ENCODE data around the gene HTRA1. TPM values are rescaled to one million over a fixed set of nuclear protein-coding genes. Genes with fewer than 3 reads are reported as not detected.

HTRA1 gene
- total and polyA plus RNA-seq, 2 donors (not counting 1 experiment from before 2014, with no cell fraction given): 109 to 216 TPM

DNA sequence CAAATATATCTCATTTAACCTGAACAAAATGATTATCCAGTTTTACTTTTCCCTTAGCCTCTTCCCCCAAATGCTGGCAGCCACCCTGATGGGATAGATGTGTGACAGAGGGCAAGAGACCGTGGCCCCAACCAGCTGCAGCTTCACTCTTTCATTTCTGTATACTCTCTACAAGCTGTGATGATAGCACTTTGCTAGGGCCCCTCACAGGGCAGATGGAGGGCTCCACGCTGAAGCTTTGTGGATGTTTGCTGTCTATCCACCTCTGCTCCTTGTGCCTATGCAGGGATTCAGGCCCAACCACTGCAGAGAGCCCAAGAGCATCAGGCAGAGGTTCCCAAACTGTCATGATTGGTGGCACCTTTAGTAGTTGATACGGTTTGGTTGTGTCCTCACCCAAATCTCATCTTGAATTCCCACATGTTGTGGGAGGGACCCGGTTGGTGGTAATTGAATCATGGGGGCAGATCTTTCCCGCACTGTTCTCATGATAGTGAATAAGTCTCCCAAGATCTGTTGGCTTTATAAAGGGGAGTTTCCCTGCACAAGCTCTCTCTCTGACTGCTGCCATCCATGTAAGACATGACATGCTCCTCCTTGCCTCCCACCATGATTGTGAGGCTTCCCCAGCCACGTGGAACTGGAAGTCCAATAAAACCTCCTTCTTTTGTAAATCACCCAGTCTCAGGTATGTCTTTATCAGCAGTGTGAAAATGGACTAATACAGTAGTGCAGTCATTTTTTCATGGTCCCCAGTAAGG is 20.1 kb downstream of the HTRA1 start:
- H3K36me3 ChIP-seq (ENCODE audit: control insufficient read depth, insufficient read depth, low read length): no peaks in the 10 kb centered on the region
- H4K20me1 ChIP-seq (ENCODE audit: control insufficient read depth, extremely low read depth, insufficient read depth, low read length): no peaks in the 10 kb centered on the region
- H3K9me3 ChIP-seq (ENCODE audit: control insufficient read depth, insufficient read depth, low read depth, low read length): no peaks in the 10 kb centered on the region
- DNase-seq (ENCODE audit: low read depth in 2 of 2): no peak
- H3K79me2 ChIP-seq (ENCODE audit: control insufficient read depth, insufficient read depth, low read length): no peaks in the 10 kb centered on the region
- H3K27ac ChIP-seq (ENCODE audit: insufficient read depth, low read length): no peak overlapping the region
- no peak overlapping the region for H2AFZ ChIP-seq (ENCODE audit: low read length)
- no peak for TF ChIP-seq EZH2 (IDR thresholded peaks at IDR 0.05; ENCODE audit: low read length, missing control alignments)
- TF ChIP-seq, protein P1, sequence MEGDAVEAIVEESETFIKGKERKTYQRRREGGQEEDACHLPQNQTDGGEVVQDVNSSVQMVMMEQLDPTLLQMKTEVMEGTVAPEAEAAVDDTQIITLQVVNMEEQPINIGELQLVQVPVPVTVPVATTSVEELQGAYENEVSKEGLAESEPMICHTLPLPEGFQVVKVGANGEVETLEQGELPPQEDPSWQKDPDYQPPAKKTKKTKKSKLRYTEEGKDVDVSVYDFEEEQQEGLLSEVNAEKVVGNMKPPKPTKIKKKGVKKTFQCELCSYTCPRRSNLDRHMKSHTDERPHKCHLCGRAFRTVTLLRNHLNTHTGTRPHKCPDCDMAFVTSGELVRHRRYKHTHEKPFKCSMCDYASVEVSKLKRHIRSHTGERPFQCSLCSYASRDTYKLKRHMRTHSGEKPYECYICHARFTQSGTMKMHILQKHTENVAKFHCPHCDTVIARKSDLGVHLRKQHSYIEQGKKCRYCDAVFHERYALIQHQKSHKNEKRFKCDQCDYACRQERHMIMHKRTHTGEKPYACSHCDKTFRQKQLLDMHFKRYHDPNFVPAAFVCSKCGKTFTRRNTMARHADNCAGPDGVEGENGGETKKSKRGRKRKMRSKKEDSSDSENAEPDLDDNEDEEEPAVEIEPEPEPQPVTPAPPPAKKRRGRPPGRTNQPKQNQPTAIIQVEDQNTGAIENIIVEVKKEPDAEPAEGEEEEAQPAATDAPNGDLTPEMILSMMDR (conservative IDR thresholded peaks at IDR 0.05 in 1 of 2, IDR thresholded peaks at IDR 0.05 in 1 of 2; ENCODE audit: low read depth in 1 of 2, low read length in 2 of 2): no peak
- H3K4me1 ChIP-seq (ENCODE audit: control insufficient read depth, extremely low read depth, insufficient read depth, low read length): peaks cover 3% of the 10 kb centered on the region
- H3K27me3 ChIP-seq (ENCODE audit: control insufficient read depth, insufficient read depth, low read length): no peaks in the 10 kb centered on the region
- H3K9ac ChIP-seq (ENCODE audit: insufficient read depth, low read length): no peak overlapping the region
- no peak overlapping the region for H3K4me2 ChIP-seq (ENCODE audit: extremely low read depth, insufficient read depth, low read length)
- no peak overlapping the region for H3K4me3 ChIP-seq (replicated peaks in 1 of 4; ENCODE audit: control extremely low read depth in 1 of 4, insufficient read depth in 1 of 4, low read depth in 3 of 4, low read length in 4 of 4)

DNA sequence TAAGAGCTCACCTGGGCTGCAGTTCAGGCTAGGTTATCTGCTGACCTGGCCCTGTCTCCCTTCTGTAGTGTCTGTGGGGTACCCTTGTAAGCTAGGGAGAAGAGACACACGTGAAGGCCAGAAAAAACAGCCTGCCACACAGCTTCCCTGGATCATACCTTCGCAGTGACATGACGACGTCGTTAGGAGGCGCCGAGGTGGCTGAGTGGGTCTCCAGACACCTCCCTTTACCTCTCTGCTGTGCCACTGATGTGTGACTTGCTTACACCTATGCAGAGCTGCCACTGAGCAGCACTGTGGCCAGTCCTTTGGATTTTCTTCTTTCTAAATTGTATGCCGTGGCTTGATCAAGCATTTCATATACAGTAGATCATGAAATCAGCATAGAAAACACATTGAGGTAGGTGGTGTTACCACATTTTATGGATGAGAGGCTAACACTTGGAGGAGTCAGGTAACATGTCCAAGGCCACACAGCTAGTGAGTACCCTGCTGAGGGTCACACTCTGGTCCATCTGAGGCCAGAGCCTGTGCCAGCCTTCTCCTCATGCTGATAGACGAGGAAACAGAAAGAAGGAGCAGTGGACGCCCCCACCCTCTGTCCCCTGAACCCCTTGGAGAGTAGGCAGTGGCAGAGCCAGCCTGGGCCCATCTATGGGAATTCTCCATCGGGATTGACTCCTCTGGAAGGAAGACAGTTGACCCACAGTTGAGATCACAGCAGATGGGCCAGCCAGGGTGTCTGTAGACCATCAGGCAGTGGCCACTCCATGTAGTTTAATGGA is 23.1 kb downstream of the HTRA1 start:
- H3K27ac ChIP-seq (ENCODE audit: insufficient read depth, low read length): no peak overlapping the region
- H2AFZ ChIP-seq (ENCODE audit: low read length): no peak overlapping the region
- H3K79me2 ChIP-seq (ENCODE audit: control insufficient read depth, insufficient read depth, low read length): no peaks in the 10 kb centered on the region
- H3K27me3 ChIP-seq (ENCODE audit: control insufficient read depth, insufficient read depth, low read length): no peaks in the 10 kb centered on the region
- H3K9me3 ChIP-seq (ENCODE audit: control insufficient read depth, insufficient read depth, low read depth, low read length): no peaks in the 10 kb centered on the region
- no peak for DNase-seq (ENCODE audit: low read depth in 2 of 2)
- H3K4me2 ChIP-seq (ENCODE audit: extremely low read depth, insufficient read depth, low read length): no peak overlapping the region
- no peaks in the 10 kb centered on the region for H4K20me1 ChIP-seq (ENCODE audit: control insufficient read depth, extremely low read depth, insufficient read depth, low read length)
- peaks cover 3% of the 10 kb centered on the region for H3K4me1 ChIP-seq (ENCODE audit: control insufficient read depth, extremely low read depth, insufficient read depth, low read length)
- TF ChIP-seq EZH2 (IDR thresholded peaks at IDR 0.05; ENCODE audit: low read length, missing control alignments): no peak
- TF ChIP-seq, protein P1 (conservative IDR thresholded peaks at IDR 0.05 in 1 of 2, IDR thresholded peaks at IDR 0.05 in 1 of 2; ENCODE audit: low read depth in 1 of 2, low read length in 2 of 2): no peak
- H3K36me3 ChIP-seq (ENCODE audit: control insufficient read depth, insufficient read depth, low read length): no peaks in the 10 kb centered on the region
- no peak overlapping the region for H3K9ac ChIP-seq (ENCODE audit: insufficient read depth, low read length)
- no peak overlapping the region for H3K4me3 ChIP-seq (replicated peaks in 1 of 4; ENCODE audit: control extremely low read depth in 1 of 4, insufficient read depth in 1 of 4, low read depth in 3 of 4, low read length in 4 of 4)

DNA sequence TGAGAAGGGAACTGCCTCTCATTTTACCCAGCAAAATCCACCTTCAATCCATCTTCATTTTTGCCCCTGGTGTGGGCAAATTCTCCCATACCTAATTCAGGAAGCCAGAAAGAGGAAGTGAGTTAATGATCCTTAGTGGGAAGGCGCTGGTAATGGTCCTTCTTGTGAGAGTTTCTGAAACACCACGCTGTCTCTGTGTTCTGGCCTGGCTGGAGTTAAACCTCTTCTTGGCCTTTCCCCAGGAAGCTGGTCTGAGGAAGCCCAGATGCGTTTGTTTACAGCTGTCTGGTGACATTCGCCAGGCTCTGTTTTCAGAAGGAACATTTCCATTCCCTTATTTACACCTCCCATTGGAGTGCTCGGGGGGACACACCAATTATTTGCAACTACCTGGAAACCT is 24.3 kb downstream of the HTRA1 start:
- no peak overlapping the region for H3K9ac ChIP-seq (ENCODE audit: insufficient read depth, low read length)
- no peak overlapping the region for H2AFZ ChIP-seq (ENCODE audit: low read length)
- TF ChIP-seq EZH2 (IDR thresholded peaks at IDR 0.05; ENCODE audit: low read length, missing control alignments): no peak
- TF ChIP-seq, protein P1 (conservative IDR thresholded peaks at IDR 0.05 in 1 of 2, IDR thresholded peaks at IDR 0.05 in 1 of 2; ENCODE audit: low read depth in 1 of 2, low read length in 2 of 2): no peak
- H3K36me3 ChIP-seq (ENCODE audit: control insufficient read depth, insufficient read depth, low read length): no peaks in the 10 kb centered on the region
- peak in 1 of 2 donors; percentile 75 for DNase-seq (ENCODE audit: low read depth in 2 of 2)
- no peaks in the 10 kb centered on the region for H3K79me2 ChIP-seq (ENCODE audit: control insufficient read depth, insufficient read depth, low read length)
- no peaks in the 10 kb centered on the region for H3K27me3 ChIP-seq (ENCODE audit: control insufficient read depth, insufficient read depth, low read length)
- no peaks in the 10 kb centered on the region for H4K20me1 ChIP-seq (ENCODE audit: control insufficient read depth, extremely low read depth, insufficient read depth, low read length)
- no peak overlapping the region for H3K27ac ChIP-seq (ENCODE audit: insufficient read depth, low read length)
- no peaks in the 10 kb centered on the region for H3K9me3 ChIP-seq (ENCODE audit: control insufficient read depth, insufficient read depth, low read depth, low read length)
- peaks cover 3% of the 10 kb centered on the region for H3K4me1 ChIP-seq (ENCODE audit: control insufficient read depth, extremely low read depth, insufficient read depth, low read length)
- H3K4me2 ChIP-seq (ENCODE audit: extremely low read depth, insufficient read depth, low read length): no peak overlapping the region
- no peak overlapping the region for H3K4me3 ChIP-seq (replicated peaks in 1 of 4; ENCODE audit: control extremely low read depth in 1 of 4, insufficient read depth in 1 of 4, low read depth in 3 of 4, low read length in 4 of 4)
